ENCODE data around the gene PANK4. TPM values are rescaled to one million over a fixed set of nuclear protein-coding genes. Genes with fewer than 3 reads are reported as not detected.
"Not testable (repeated sequence)": the region's sequence is repeated elsewhere in the genome, so short reads cannot be mapped to it uniquely, and the experiment has no call there.

Gene PANK4
- 10 to 100 TPM; 38.4 to 40.5 (median 40.0) TPM for total RNA-seq

GRCh38 chr1:2525920-2526823 is at the start of gene PANK4:
TSS of gene PANK4 (minus strand) at chr1:2526596. CDS start at chr1:2526587, 9 bp downstream.
- ATAC-seq (peak; percentile 91 to 92), DNase-seq (peak; percentile 83)
- H3K27me3 Mint-ChIP-seq (ENCODE audit: low read depth): peaks cover 12% of the 10 kb centered on the region
- peak within 1 kb of the TSS; percentile 90 for H3K4me3 Mint-ChIP-seq
- H3K4me1 Mint-ChIP-seq (ENCODE audit: low read depth): peaks cover 46% of the 10 kb centered on the region
- H3K36me3 Mint-ChIP-seq (ENCODE audit: insufficient read depth): peaks cover 3% of the 10 kb centered on the region
- H3K9me3 Mint-ChIP-seq: no peaks in the 10 kb centered on the region

GRCh38 chr1:2574350-2574749 is 48.0 kb upstream of the PANK4 start:
- ATAC-seq: no peak

GRCh38 chr1:2573250-2573920 is 47.0 kb upstream of the PANK4 start:
- DNase-seq (no peak), ATAC-seq (no peak)
- peaks cover 11% of the 10 kb centered on the region for H3K9me3 Mint-ChIP-seq
- peaks cover 26% of the 10 kb centered on the region for H3K4me1 Mint-ChIP-seq (ENCODE audit: low read depth)
- no peak overlapping the region for H3K4me3 Mint-ChIP-seq
- peaks cover 2% of the 10 kb centered on the region for H3K36me3 Mint-ChIP-seq (ENCODE audit: insufficient read depth)
- no peaks in the 10 kb centered on the region for H3K27me3 Mint-ChIP-seq (ENCODE audit: low read depth)

More at GRCh38 chr1:2574350-2574749, 48.0 kb upstream of the PANK4 start:
- Mint-ChIP-seq H3K4me3 (no peak overlapping the region), H3K9me3 (peaks cover 11% of the 10 kb centered on the region), H3K4me1 (ENCODE audit: low read depth) (peaks cover 35% of the 10 kb centered on the region), H3K27me3 (ENCODE audit: low read depth) (no peaks in the 10 kb centered on the region), H3K36me3 (ENCODE audit: insufficient read depth) (peaks cover 4% of the 10 kb centered on the region)
- DNase-seq: no peak

GRCh38 chr1:2571348-2571747 is 45.0 kb upstream of the PANK4 start:
- Mint-ChIP-seq H3K27me3 (ENCODE audit: low read depth) (no peaks in the 10 kb centered on the region), H3K9me3 (peaks cover 11% of the 10 kb centered on the region), H3K36me3 (ENCODE audit: insufficient read depth) (peaks cover 2% of the 10 kb centered on the region), H3K4me3 (no peak overlapping the region), H3K4me1 (ENCODE audit: low read depth) (peaks cover 10% of the 10 kb centered on the region)
- no peak for DNase-seq
- ATAC-seq: no peak

- H3K36me3 Mint-ChIP-seq (ENCODE audit: insufficient read depth): peaks cover 2% of the 10 kb centered on the region
- DNase-seq: no peak
- peaks cover 11% of the 10 kb centered on the region for H3K9me3 Mint-ChIP-seq
- no peaks in the 10 kb centered on the region for H3K27me3 Mint-ChIP-seq (ENCODE audit: low read depth)
- H3K4me1 Mint-ChIP-seq (ENCODE audit: low read depth): peaks cover 4% of the 10 kb centered on the region
- no peak overlapping the region for H3K4me3 Mint-ChIP-seq
- no peak for ATAC-seq
These were observed 43.9 kb upstream of the PANK4 start for GRCh38 chr1:2570332-2570731.

GRCh38 chr1:2569703-2570102 is 43.3 kb upstream of the PANK4 start:
- not testable (repeated sequence) for ATAC-seq; H3K36me3 Mint-ChIP-seq (ENCODE audit: insufficient read depth); H3K27me3 Mint-ChIP-seq (ENCODE audit: low read depth); H3K4me1 Mint-ChIP-seq (ENCODE audit: low read depth); H3K4me3 Mint-ChIP-seq; DNase-seq
- H3K9me3 Mint-ChIP-seq: peaks cover 11% of the 10 kb centered on the region

- ATAC-seq: no peak
- no peak overlapping the region for H3K4me3 Mint-ChIP-seq
- H3K9me3 Mint-ChIP-seq: peaks cover 10% of the 10 kb centered on the region
- no peaks in the 10 kb centered on the region for H3K27me3 Mint-ChIP-seq (ENCODE audit: low read depth)
- no peak for DNase-seq
- H3K4me1 Mint-ChIP-seq (ENCODE audit: low read depth): peaks cover 4% of the 10 kb centered on the region
- H3K36me3 Mint-ChIP-seq (ENCODE audit: insufficient read depth): peaks cover 2% of the 10 kb centered on the region
These were observed 42.7 kb upstream of the PANK4 start for GRCh38 chr1:2569060-2569459.

- not testable (repeated sequence) for ATAC-seq; H3K27me3 Mint-ChIP-seq (ENCODE audit: low read depth); H3K9me3 Mint-ChIP-seq; H3K4me1 Mint-ChIP-seq (ENCODE audit: low read depth); DNase-seq; H3K36me3 Mint-ChIP-seq (ENCODE audit: insufficient read depth); H3K4me3 Mint-ChIP-seq
These were observed 41.9 kb upstream of the PANK4 start for GRCh38 chr1:2568187-2568816.

GRCh38 chr1:2567083-2567679 is 40.8 kb upstream of the PANK4 start:
- no peak overlapping the region for H3K4me3 Mint-ChIP-seq
- H3K4me1 Mint-ChIP-seq (ENCODE audit: low read depth): no peaks in the 10 kb centered on the region
- peaks cover 3% of the 10 kb centered on the region for H3K36me3 Mint-ChIP-seq (ENCODE audit: insufficient read depth)
- DNase-seq (no peak), ATAC-seq (no peak)
- no peaks in the 10 kb centered on the region for H3K27me3 Mint-ChIP-seq (ENCODE audit: low read depth)
- H3K9me3 Mint-ChIP-seq: no peaks in the 10 kb centered on the region

GRCh38 chr1:2566101-2567045 is 40.0 kb upstream of the PANK4 start:
- peaks cover 1% of the 10 kb centered on the region for H3K4me1 Mint-ChIP-seq (ENCODE audit: low read depth)
- H3K4me3 Mint-ChIP-seq: no peak overlapping the region
- no peak for ATAC-seq
- peaks cover 5% of the 10 kb centered on the region for H3K36me3 Mint-ChIP-seq (ENCODE audit: insufficient read depth)
- H3K9me3 Mint-ChIP-seq: no peaks in the 10 kb centered on the region
- H3K27me3 Mint-ChIP-seq (ENCODE audit: low read depth): no peaks in the 10 kb centered on the region
- DNase-seq: no peak

GRCh38 chr1:2564815-2565374 is 38.5 kb upstream of the PANK4 start:
- Mint-ChIP-seq H3K27me3 (ENCODE audit: low read depth) (no peaks in the 10 kb centered on the region), H3K4me3 (no peak overlapping the region), H3K36me3 (ENCODE audit: insufficient read depth) (peaks cover 7% of the 10 kb centered on the region), H3K9me3 (no peaks in the 10 kb centered on the region), H3K4me1 (ENCODE audit: low read depth) (peaks cover 4% of the 10 kb centered on the region)
- no peak for DNase-seq
- no peak for ATAC-seq

- Mint-ChIP-seq H3K9me3 (no peaks in the 10 kb centered on the region), H3K4me1 (ENCODE audit: low read depth) (peaks cover 6% of the 10 kb centered on the region)
- no peak for ATAC-seq
These were observed 37.8 kb upstream of the PANK4 start for GRCh38 chr1:2564006-2564814.

More at GRCh38 chr1:2564006-2564814, 37.8 kb upstream of the PANK4 start:
- Mint-ChIP-seq H3K27me3 (ENCODE audit: low read depth) (no peaks in the 10 kb centered on the region), H3K36me3 (ENCODE audit: insufficient read depth) (peaks cover 10% of the 10 kb centered on the region), H3K4me3 (no peak overlapping the region)
- no peak for DNase-seq
